Small intestine (tissue), 7 donors: ENCODE results near the gene ITGAD. TPM values are rescaled to one million over a fixed set of nuclear protein-coding genes. Genes with fewer than 3 reads are reported as not detected.

ENCODE experiments used
- DNase-seq, 2 donors: peaks; one replicate each; pipeline versions ENCODE4 v3.0.0 to v3.0.0-alpha.2; 2013
- FAIRE-seq: peaks from 2 replicates; lab custom pipeline; 2012; peaks lifted over from hg19 to GRCh38; lab: Jason Lieb, UNC
- H3K27ac ChIP-seq, 3 donors: one replicate each; pipeline ENCODE4 v1.5.1; 2013; ENCODE audit warnings: low read length in 2 of 3, mild to moderate bottlenecking in 2 of 3, control low read depth in 1 of 3, inconsistent platforms in 1 of 3, low read depth in 1 of 3, moderate library complexity in 1 of 3
- H3K27me3 ChIP-seq, 3 donors: one replicate each; pipeline ENCODE4 v1.6.1; 2013; ENCODE audit warnings: low read length in 3 of 3, inconsistent platforms in 1 of 3; ENCODE audit not compliant: control insufficient read depth in 3 of 3, insufficient read depth in 3 of 3
- H3K36me3 ChIP-seq, 3 donors: one replicate each; pipeline ENCODE4 v1.6.1; 2013; ENCODE audit warnings: low read length in 3 of 3, inconsistent platforms in 1 of 3, low read depth in 1 of 3, mild to moderate bottlenecking in 1 of 3, moderate library complexity in 1 of 3; ENCODE audit not compliant: control insufficient read depth in 3 of 3, insufficient read depth in 2 of 3
- H3K4me1 ChIP-seq, 3 donors: one replicate each; pipeline ENCODE4 v1.6.1; 2013; ENCODE audit warnings: low read length in 2 of 3, inconsistent platforms in 1 of 3, low read depth in 1 of 3, mild to moderate bottlenecking in 1 of 3, moderate library complexity in 1 of 3; ENCODE audit not compliant: control insufficient read depth in 3 of 3, insufficient read depth in 2 of 3
- H3K4me3 ChIP-seq, 3 donors: one replicate each; pipeline ENCODE4 v1.5.1; 2013; ENCODE audit warnings: low read length in 3 of 3, control low read depth in 1 of 3, inconsistent platforms in 1 of 3, low read depth in 1 of 3, mild to moderate bottlenecking in 1 of 3, moderate library complexity in 1 of 3
- H3K9me3 ChIP-seq, 2 donors: one replicate each; pipeline ENCODE4 v1.6.1; 2013; ENCODE audit warnings: low read depth in 1 of 2, low read length in 1 of 2; ENCODE audit not compliant: control insufficient read depth in 2 of 2, insufficient read depth in 1 of 2
- WGBS, 3 donors: extraction: QIAGEN DNeasy Blood & Tissue Kit; methylation state at CpG; one replicate each; pipeline ENCODE4 v1.1.7; 2013; 5-methylcytosine and 5-hydroxymethylcytosine counted together
- polyA plus RNA-seq, 4 donors: library from polyadenylated mRNA; stranded (reverse) in 3 of 4; unstranded in 1 of 4; fragments of 200-250 nt in 3 of 4; fragments of 120-200 nt in 1 of 4; gene quantifications; one replicate each; pipeline versions ENCODE4 v1.2.1 to v1.2.3, GENCODE V29; 2013
- donor health status: healthy with polysubstance abuse.
- donor health status: control.
- donor health status: control.
- donor health status: Bipolar disorder and iron deficiency.
- donor health status: healthy.

ITGAD gene
- polyA plus RNA-seq, 4 donors, result 0.06 to 0.15 TPM; not detected in 2

- Histone ChIP-seq H3K4me1 (no peaks in the 10 kb centered on the region), H3K9me3 (no peaks in the 10 kb centered on the region), H3K36me3 (no peaks in the 10 kb centered on the region), H3K4me3 (no peak overlapping the region), H3K27ac (no peak overlapping the region), H3K27me3 (no peaks in the 10 kb centered on the region)
- 85 to 88% (median 87%) methylated on average over 22 to 26 of the region's 26 CpGs for WGBS, 3 donors
- no peak for DNase-seq
- FAIRE-seq, result no peak
These were observed 30.4 kb upstream of the ITGAD start for GRCh38 chr16:31362476-31363405.

- Histone ChIP-seq H3K27ac (no peak overlapping the region), H3K9me3 (no peaks in the 10 kb centered on the region), H3K27me3 (no peaks in the 10 kb centered on the region), H3K36me3 (no peaks in the 10 kb centered on the region), H3K4me1 (no peaks in the 10 kb centered on the region), H3K4me3 (no peak overlapping the region)
- WGBS, 3 donors, result 91 to 93% (median 92%) methylated on average over 8 of the region's 8 CpGs
- DNase-seq (no peak), FAIRE-seq (no peak)
These were observed 29.4 kb upstream of the ITGAD start for GRCh38 chr16:31363721-31364120.

- Histone ChIP-seq H3K4me1 (no peaks in the 10 kb centered on the region), H3K27ac (no peak overlapping the region), H3K4me3 (no peak overlapping the region), H3K27me3 (no peaks in the 10 kb centered on the region), H3K36me3 (no peaks in the 10 kb centered on the region), H3K9me3 (no peaks in the 10 kb centered on the region)
- WGBS, 3 donors, result 72 to 81% (median 78%) methylated on average over 6 of the region's 6 CpGs
- DNase-seq, result no peak
- no peak for FAIRE-seq
These were observed 28.7 kb upstream of the ITGAD start for GRCh38 chr16:31364421-31364820.

GRCh38 chr16:31365131-31365865 lies 27.8 kb upstream of the ITGAD start:
- no peak for FAIRE-seq

GRCh38 chr16:31367853-31368252 lies 25.3 kb upstream of the ITGAD start:
- Histone ChIP-seq H3K4me1 (no peaks in the 10 kb centered on the region), H3K36me3 (no peaks in the 10 kb centered on the region), H3K27me3 (no peaks in the 10 kb centered on the region), H3K27ac (no peak overlapping the region), H3K4me3 (no peak overlapping the region), H3K9me3 (no peaks in the 10 kb centered on the region)
- FAIRE-seq (no peak), DNase-seq (no peak)
- WGBS, 3 donors, result 75 to 94% (median 87%) methylated on average over 3 of the region's 3 CpGs

More at GRCh38 chr16:31365131-31365865, 27.8 kb upstream of the ITGAD start:
- WGBS, 3 donors, result 88 to 92% (median 89%) methylated on average over 7 of the region's 7 CpGs
- Histone ChIP-seq H3K27ac (no peak overlapping the region), H3K4me3 (no peak overlapping the region), H3K9me3 (no peaks in the 10 kb centered on the region), H3K36me3 (no peaks in the 10 kb centered on the region), H3K4me1 (no peaks in the 10 kb centered on the region), H3K27me3 (no peaks in the 10 kb centered on the region)
- no peak for DNase-seq

- no peaks in the 10 kb centered on the region for H3K27me3 ChIP-seq
- DNase-seq, result no peak
- H3K27ac ChIP-seq, result no peak overlapping the region
- H3K36me3 ChIP-seq, result no peaks in the 10 kb centered on the region
- no peak for FAIRE-seq
- 92 to 94% (median 94%) methylated on average over 10 to 12 of the region's 12 CpGs for WGBS, 3 donors
- no peak overlapping the region for H3K4me3 ChIP-seq
- H3K9me3 ChIP-seq, result peaks cover 0 to 5% of the 10 kb centered on the region in 2 donors
- no peaks in the 10 kb centered on the region for H3K4me1 ChIP-seq
These were observed 22.1 kb upstream of the ITGAD start for GRCh38 chr16:31371008-31371407.

- Histone ChIP-seq H3K9me3 (peaks cover 0 to 5% of the 10 kb centered on the region in 2 donors), H3K27ac (no peak overlapping the region), H3K27me3 (no peaks in the 10 kb centered on the region), H3K36me3 (no peaks in the 10 kb centered on the region), H3K4me3 (no peak overlapping the region), H3K4me1 (peaks cover 0 to under 1% (median 0%) of the 10 kb centered on the region in 3 donors)
- 80 to 82% (median 81%) methylated on average over 41 to 42 of the region's 42 CpGs for WGBS, 3 donors
- DNase-seq (no peak), FAIRE-seq (no peak)
These were observed 21.3 kb upstream of the ITGAD start for GRCh38 chr16:31371619-31372484.

GRCh38 chr16:31373235-31373634 lies 19.9 kb upstream of the ITGAD start:
- no peak overlapping the region for H3K27ac ChIP-seq
- no peaks in the 10 kb centered on the region for H3K27me3 ChIP-seq
- WGBS, 3 donors, result 40 to 75% (median 65%) methylated on average over 14 of the region's 14 CpGs
- H3K9me3 ChIP-seq, result peaks cover 0 to 5% of the 10 kb centered on the region in 2 donors
- FAIRE-seq, result no peak
- no peak for DNase-seq
- no peaks in the 10 kb centered on the region for H3K36me3 ChIP-seq
- peaks cover 0 to 8% (median 0%) of the 10 kb centered on the region in 3 donors for H3K4me1 ChIP-seq
- H3K4me3 ChIP-seq, result no peak overlapping the region
